ENCODE measurements around the gene USH1G. TPM values are rescaled to one million over a fixed set of nuclear protein-coding genes. Genes with fewer than 3 reads are reported as not detected.

Gene USH1G
- not detected in 2 replicates for total RNA-seq

GRCh38 chr17:74922694-74923537, at the start of gene USH1G:
TSS of gene USH1G (minus strand) at chr17:74923255. CDS start at chr17:74923073, 182 bp downstream.

DNA sequence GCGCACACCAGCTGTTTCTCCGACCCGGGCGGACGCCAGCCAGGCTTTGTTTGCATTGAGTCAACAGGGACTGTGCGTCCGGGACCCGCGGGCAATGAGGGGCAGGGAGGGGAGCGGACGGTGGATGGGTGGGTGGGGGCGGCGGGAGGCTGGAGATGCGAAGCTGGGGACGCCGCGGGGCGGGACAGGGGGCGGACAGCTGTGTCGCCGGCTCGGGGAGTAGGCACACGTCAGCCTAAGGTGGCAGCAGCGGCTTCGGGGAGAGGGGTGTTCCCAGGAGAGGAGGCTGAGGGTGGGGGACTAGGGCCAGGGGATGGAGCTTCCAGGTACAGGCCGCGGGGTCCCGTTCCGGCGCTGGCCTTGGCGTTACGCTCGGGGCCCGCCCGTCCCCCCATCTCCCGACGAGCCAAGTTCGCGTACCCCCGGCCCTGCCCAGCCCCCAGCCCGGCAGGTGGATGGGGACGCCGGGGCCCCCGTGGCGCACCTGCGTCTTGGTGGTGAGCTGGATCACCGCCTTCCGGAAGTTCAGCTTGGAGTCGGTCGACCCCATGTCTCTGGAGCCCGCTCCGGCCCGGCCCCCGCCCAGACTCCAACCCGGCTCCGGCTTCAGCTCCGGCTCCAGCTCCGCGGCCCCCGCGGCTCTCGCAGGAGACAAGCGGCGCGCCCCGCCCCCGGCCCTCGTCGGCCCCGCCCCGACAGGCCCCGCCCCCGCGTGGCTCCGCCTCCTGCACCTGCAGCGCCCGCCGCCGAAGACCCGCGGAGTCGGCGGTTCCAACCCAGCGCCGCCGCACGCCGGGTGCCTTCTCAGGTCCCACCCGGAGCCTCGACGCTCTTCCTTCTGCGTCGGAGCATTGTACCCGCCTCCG, 49.3 kb upstream of the USH1G start, which contains the start of gene HID1:
Gene HID1 (minus strand): TSS at position 653 of the 866 bp plus-strand sequence. CDS start 103 bp downstream, at position 550.

GRCh38 chr17:74935585-74936469, 12.8 kb upstream of the USH1G start, which contains the start of gene OTOP3:
TSS of gene OTOP3 (plus strand) at chr17:74935898. CDS start at chr17:74935922, 24 bp downstream.

GRCh38 chr17:74924250-74924948, 1.3 kb upstream of the USH1G start, which contains the start of gene OTOP2:
TSS of gene OTOP2 (plus strand) at chr17:74924273. CDS start at chr17:74924633, 360 bp downstream.

DNA sequence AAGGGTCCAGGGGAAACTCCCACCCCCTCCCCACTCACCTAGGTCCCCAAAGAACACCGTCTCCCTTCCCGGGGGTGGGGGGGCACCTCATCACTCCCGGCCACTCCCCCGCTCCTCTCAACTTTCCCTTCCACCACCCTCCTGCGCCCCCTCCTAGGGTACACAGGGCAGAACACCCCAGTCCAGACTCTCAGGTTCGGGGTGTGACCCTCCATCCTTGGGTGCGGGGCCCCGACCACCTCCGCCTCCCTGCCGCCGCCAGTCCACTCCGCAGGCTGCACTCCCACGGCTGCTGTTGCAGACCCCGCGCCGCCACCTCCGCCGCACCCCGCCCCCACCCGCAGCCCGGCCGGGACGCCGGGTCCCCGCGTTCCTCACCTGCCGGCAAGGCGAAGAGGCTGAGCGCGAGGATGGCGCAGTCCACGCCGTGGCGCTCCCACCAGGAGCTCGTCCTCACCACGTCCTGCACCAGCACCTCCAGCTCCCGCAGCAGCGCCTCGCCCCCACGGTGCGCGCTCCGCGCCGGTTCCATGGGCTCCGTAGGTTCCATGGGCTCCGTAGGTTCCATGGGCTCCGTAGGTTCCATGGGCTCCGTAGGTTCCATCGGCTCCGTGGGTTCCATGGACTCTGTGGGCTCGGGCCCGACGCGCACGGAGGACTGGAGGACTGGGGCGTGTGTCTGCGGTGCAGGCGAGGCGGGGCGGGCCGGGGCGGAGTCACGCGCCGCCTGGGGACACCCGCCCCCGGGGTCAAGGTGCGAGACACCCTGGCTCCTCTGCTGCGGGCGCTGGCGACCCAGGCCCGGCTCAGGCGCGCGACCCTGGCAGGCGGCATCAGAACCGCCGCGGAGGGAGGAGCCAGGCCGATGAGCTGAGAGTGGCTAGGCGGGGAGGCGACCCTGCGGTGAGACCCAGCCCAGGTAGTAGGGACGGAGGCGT, 29.8 kb downstream of the USH1G start, which contains the start of gene FADS6:
Gene FADS6 (minus strand): TSS at position 660 of the 938 bp plus-strand sequence. CDS start 38 bp downstream, at position 622.

DNA sequence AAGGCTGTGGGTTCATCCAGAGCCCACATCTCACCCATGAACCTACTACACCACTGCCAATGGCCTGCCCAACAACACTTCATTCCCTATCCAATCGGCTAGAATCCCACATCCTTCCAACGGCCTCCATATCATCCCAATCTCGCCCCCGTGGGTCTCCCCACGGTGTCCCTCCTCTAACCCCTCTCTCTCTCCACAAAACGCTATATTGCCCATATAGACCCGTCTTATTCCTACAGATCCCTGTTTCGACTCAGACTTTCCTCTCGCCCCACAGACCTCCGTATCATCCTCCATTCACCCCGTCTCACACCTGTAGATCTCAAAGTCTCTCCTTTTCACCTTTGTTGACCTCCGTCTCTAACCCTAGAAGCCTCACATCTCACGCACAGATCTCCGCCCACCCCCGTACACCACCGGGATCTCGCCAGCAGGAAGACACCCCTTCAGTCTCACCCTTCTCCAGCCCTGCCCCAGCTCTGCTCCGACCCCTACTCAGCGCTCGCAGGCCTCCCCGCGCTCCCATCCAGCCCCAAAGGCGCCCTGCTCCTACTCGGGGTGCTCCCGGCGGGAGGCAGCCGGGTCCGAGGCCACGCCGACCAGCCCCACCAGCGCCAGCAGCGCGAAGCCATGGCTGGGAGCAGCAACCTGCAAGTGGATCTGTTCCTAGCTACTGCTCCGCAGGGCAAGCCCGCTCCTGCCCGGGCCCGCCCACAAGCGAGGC, 50.6 kb downstream of the USH1G start, which contains the start of gene FDXR:
Gene FDXR (minus strand): TSS at position 682 of the 724 bp plus-strand sequence. CDS start 50 bp downstream, at position 632.

Other genes starting within 250 kb of the USH1G start
- gene CD300LF, start 210.3 kb downstream of the USH1G start, total RNA-seq: not detected in 2 replicates
- 0.49 and 0.85 TPM in 2 replicates for gene RAB37, start 186.0 kb downstream of the USH1G start, total RNA-seq
- 15.4 and 23.3 TPM in 2 replicates for gene NHERF1, start 174.6 kb downstream of the USH1G start, total RNA-seq
- gene NAT9, start 146.9 kb downstream of the USH1G start, total RNA-seq: 39.3 and 42.5 TPM in 2 replicates
- gene GRIN2C, start 63.4 kb downstream of the USH1G start, total RNA-seq: 0.12 and 0.16 TPM in 2 replicates
- 14.1 and 26.0 TPM in 2 replicates for gene FDXR, start 50.3 kb downstream of the USH1G start, total RNA-seq
- gene FADS6, start 29.6 kb downstream of the USH1G start, total RNA-seq: not detected in 2 replicates
- gene OTOP2, start 1.0 kb upstream of the USH1G start, total RNA-seq: not detected in 2 replicates
- not detected in 2 replicates for gene OTOP3, start 12.6 kb upstream of the USH1G start, total RNA-seq
- gene HID1, start 49.5 kb upstream of the USH1G start, total RNA-seq: 0.16 and 0.61 TPM in 2 replicates
- 29.3 and 30.5 TPM in 2 replicates for gene CDR2L, start 64.4 kb upstream of the USH1G start, total RNA-seq
- gene MRPL58, start 89.4 kb upstream of the USH1G start, total RNA-seq: 14.8 and 24.9 TPM in 2 replicates
- 175 TPM in 2 replicates for gene ATP5PD, start 123.7 kb upstream of the USH1G start, total RNA-seq
- 24.5 and 25.3 TPM in 2 replicates for gene KCTD2, start 124.0 kb upstream of the USH1G start, total RNA-seq
- 28.1 and 33.5 TPM in 2 replicates for gene SLC16A5, start 164.7 kb upstream of the USH1G start, total RNA-seq
- 1.8 and 3.2 TPM in 2 replicates for gene ARMC7, start 186.7 kb upstream of the USH1G start, total RNA-seq
- gene NT5C, start 208.5 kb upstream of the USH1G start, total RNA-seq: 52.0 and 54.2 TPM in 2 replicates
- gene JPT1, start 231.3 kb upstream of the USH1G start, total RNA-seq: 67.5 and 75.2 TPM in 2 replicates